ENCODE measurements around the gene WHRN. TPM values are rescaled to one million over a fixed set of nuclear protein-coding genes. Genes with fewer than 3 reads are reported as not detected.

WHRN gene
- total RNA-seq, 4 donors from 2014 or later = 5.4 to 23.6 (median 8.5) TPM

DNA sequence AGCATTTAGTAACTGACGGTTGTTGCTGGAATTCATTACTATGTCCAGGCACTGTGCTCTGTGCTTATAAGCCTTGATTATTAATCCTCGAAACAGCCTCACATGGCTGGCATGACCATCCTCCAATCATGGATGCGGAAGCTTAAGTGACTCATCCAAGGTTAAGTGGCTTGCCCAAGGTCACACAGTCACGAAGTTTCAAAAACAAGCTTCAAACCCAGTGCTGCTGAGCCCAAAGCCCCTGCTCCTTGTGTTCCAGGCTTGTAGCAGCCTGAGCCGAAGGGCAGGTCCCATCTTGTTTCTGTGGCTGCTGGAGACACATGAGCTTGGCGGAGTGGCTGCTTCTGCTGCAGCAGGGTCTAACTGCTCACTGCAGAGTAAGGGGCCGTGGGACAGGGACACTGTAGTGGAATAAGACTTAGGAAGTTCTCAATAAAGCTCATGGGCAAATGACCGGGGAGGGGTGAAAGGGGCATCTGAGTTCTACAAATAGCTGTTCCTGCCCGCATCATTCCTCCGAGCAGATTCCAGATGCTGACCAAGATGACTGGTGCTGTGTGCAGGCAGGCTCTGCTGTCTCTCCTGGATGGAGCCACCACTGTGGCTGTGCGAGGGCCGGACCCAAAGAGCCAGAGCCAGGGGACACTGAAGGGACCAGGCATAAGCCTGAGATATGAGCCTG lies 32.4 kb downstream of the WHRN start:
- TF ChIP-seq POLR2A (IDR thresholded peaks at IDR 0.05) (no peak), EP300 (IDR thresholded peaks at IDR 0.05; ENCODE audit: low read depth) (no peak), POLR2AphosphoS5 (IDR thresholded peaks at IDR 0.05) (no peak)
- TF ChIP-seq, protein P1, sequence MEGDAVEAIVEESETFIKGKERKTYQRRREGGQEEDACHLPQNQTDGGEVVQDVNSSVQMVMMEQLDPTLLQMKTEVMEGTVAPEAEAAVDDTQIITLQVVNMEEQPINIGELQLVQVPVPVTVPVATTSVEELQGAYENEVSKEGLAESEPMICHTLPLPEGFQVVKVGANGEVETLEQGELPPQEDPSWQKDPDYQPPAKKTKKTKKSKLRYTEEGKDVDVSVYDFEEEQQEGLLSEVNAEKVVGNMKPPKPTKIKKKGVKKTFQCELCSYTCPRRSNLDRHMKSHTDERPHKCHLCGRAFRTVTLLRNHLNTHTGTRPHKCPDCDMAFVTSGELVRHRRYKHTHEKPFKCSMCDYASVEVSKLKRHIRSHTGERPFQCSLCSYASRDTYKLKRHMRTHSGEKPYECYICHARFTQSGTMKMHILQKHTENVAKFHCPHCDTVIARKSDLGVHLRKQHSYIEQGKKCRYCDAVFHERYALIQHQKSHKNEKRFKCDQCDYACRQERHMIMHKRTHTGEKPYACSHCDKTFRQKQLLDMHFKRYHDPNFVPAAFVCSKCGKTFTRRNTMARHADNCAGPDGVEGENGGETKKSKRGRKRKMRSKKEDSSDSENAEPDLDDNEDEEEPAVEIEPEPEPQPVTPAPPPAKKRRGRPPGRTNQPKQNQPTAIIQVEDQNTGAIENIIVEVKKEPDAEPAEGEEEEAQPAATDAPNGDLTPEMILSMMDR (IDR thresholded peaks at IDR 0.05) = no peak
- 85 to 100% methylated on average over 2 to 12 of the region's 12 CpGs for WGBS, 2 donors (ENCODE audit: low coverage in 1 of 2)
- Histone ChIP-seq H3K27ac (no peak overlapping the region), H3K36me3 (no peaks in the 10 kb centered on the region), H3K27me3 (no peaks in the 10 kb centered on the region), H3K9me3 (no peaks in the 10 kb centered on the region), H3K4me3 (no peak overlapping the region), H3K4me1 (no peaks in the 10 kb centered on the region)
- intact Hi-C loops (cut with DNase I; ENCODE audit: low total_unique reads) (no loop called here), in situ Hi-C loops (cut with MboI; ENCODE audit: low pct_ligation_motif_present in 1 of 4, low pct_unique_long_range_greater_than_20kb in 1 of 4, low sequenced_read_pairs in 3 of 4) (no loop called here)
- DNase-seq = no peak

DNA sequence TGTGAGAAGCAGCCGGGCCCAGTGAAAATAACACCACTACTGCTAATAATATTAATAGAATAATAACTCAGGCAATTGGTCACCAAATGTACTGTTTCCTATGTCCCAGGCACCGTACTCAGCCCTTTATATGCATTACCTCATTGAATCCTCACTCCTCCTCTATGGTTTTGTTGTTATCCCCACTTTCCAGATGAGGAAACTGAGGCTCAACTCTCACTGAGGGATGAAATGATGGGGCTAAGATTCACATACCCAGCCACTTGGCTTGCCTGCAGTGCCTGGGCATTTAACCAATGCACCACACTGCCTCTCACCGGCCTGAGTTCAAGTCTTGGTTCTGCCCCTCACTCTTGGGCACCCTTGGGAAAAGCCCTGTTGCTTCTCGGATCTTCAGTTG lies 34.1 kb downstream of the WHRN start:
- intact Hi-C loops (cut with DNase I; ENCODE audit: low total_unique reads) = no loop called here
- no peak for TF ChIP-seq EP300 (IDR thresholded peaks at IDR 0.05; ENCODE audit: low read depth)
- TF ChIP-seq, protein P1 (IDR thresholded peaks at IDR 0.05) = no peak
- TF ChIP-seq POLR2AphosphoS5 (IDR thresholded peaks at IDR 0.05) = no peak
- no peak for TF ChIP-seq POLR2A (IDR thresholded peaks at IDR 0.05)
- Histone ChIP-seq H3K27ac (no peak overlapping the region), H3K4me1 (no peaks in the 10 kb centered on the region), H3K36me3 (no peaks in the 10 kb centered on the region), H3K9me3 (no peaks in the 10 kb centered on the region), H3K27me3 (no peaks in the 10 kb centered on the region), H3K4me3 (no peak overlapping the region)
- in situ Hi-C loops (cut with MboI; ENCODE audit: low pct_ligation_motif_present in 1 of 4, low pct_unique_long_range_greater_than_20kb in 1 of 4, low sequenced_read_pairs in 3 of 4) = no loop called here
- no peak for DNase-seq
- 80 to 83% methylated on average over 2 to 4 of the region's 4 CpGs for WGBS, 2 donors (ENCODE audit: low coverage in 1 of 2)

DNA sequence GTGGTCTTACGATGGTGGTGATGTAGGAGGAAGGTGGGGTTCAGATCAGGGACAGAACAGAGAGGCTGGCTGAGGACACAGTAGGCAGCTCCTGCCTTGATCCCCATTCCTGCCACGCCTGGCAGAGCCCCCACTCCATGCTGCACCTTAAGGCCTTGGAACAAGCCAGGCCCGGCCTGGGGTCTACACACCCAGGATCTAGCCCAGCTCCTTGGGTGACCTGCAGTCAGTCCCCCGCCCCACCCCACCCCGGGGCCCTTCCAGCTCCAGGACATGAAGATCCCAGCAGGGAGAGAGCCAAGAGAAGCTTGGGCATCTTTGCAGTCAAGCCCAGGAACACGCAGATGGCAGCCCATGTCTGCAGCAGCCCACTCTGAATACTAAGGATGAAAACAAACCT lies 34.7 kb downstream of the WHRN start:
- no peaks in the 10 kb centered on the region for H3K4me1 ChIP-seq
- 80 to 86% methylated on average over 3 to 6 of the region's 6 CpGs for WGBS, 2 donors (ENCODE audit: low coverage in 1 of 2)
- H3K27ac ChIP-seq = no peak overlapping the region
- no peaks in the 10 kb centered on the region for H3K9me3 ChIP-seq
- no peak for DNase-seq
- no peaks in the 10 kb centered on the region for H3K27me3 ChIP-seq
- intact Hi-C loops (cut with DNase I; ENCODE audit: low total_unique reads) (no loop called here), in situ Hi-C loops (cut with MboI; ENCODE audit: low pct_ligation_motif_present in 1 of 4, low pct_unique_long_range_greater_than_20kb in 1 of 4, low sequenced_read_pairs in 3 of 4) (no loop called here)
- H3K4me3 ChIP-seq = no peak overlapping the region
- no peaks in the 10 kb centered on the region for H3K36me3 ChIP-seq
- no peak for TF ChIP-seq EP300 (IDR thresholded peaks at IDR 0.05; ENCODE audit: low read depth)
- TF ChIP-seq POLR2AphosphoS5 (IDR thresholded peaks at IDR 0.05) = no peak
- no peak for TF ChIP-seq POLR2A (IDR thresholded peaks at IDR 0.05)
- TF ChIP-seq, protein P1 (IDR thresholded peaks at IDR 0.05) = no peak

GRCh38 chr9:114470121-114470520 lies 35.2 kb downstream of the WHRN start:
- no peaks in the 10 kb centered on the region for H3K4me1 ChIP-seq
- TF ChIP-seq POLR2AphosphoS5 (IDR thresholded peaks at IDR 0.05) (no peak), EP300 (IDR thresholded peaks at IDR 0.05; ENCODE audit: low read depth) (no peak), POLR2A (IDR thresholded peaks at IDR 0.05) (no peak)
- TF ChIP-seq, protein P1 (IDR thresholded peaks at IDR 0.05) = no peak
- no peaks in the 10 kb centered on the region for H3K36me3 ChIP-seq
- no peaks in the 10 kb centered on the region for H3K9me3 ChIP-seq
- intact Hi-C loops (cut with DNase I; ENCODE audit: low total_unique reads) = no loop called here
- H3K4me3 ChIP-seq = no peak overlapping the region
- in situ Hi-C loops (cut with MboI; ENCODE audit: low pct_ligation_motif_present in 1 of 4, low pct_unique_long_range_greater_than_20kb in 1 of 4, low sequenced_read_pairs in 3 of 4) = no loop called here
- no peak overlapping the region for H3K27ac ChIP-seq
- WGBS, 2 donors (ENCODE audit: low coverage in 1 of 2) = 88% methylated on average over 6 of the region's 6 CpGs; no CpG with 5 or more reads in 1 of the 2 donors
- DNase-seq = no peak
- H3K27me3 ChIP-seq = no peaks in the 10 kb centered on the region

All from transverse colon (tissue), 4 donors.